Transverse colon (tissue), 4 donors: ENCODE results near the gene ZNF287.

ENCODE experiments used
- CTCF ChIP-seq, 5 experiments: fragments of 200-600 bp in 3 of 5; fragments of 450-650 bp in 2 of 5; sonication (generic) in 3 of 5; IDR thresholded peaks; 1 replicate in 2 of 5; 2 replicates in 3 of 5; pipeline ENCODE4 v1.5.1; 2016 to 2017; ENCODE audit warnings: antibody characterized with exemption in 5 of 5, inconsistent platforms in 3 of 5, mild to moderate bottlenecking in 2 of 5, moderate library complexity in 1 of 5
- POLR2AphosphoS5 ChIP-seq, 3 donors: sonication (generic); formaldehyde crosslinking; IDR thresholded peaks; one replicate each; pipeline ENCODE4 v1.6.1; 2016; ENCODE audit warnings: antibody characterized with exemption in 3 of 3

GRCh38 chr17:16521070-16521727 lies 47.8 kb downstream of the ZNF287 start:
- TF ChIP-seq CTCF (IDR thresholded peaks at IDR 0.05), result peak; percentile 82 to 96 (median 88)
- peak in 1 of 3 donors; percentile 37 for TF ChIP-seq POLR2AphosphoS5 (IDR thresholded peaks at IDR 0.05)
